GM21825 (cell line): ENCODE measurements around the gene TMEM209.
"Not testable (repeated sequence)": the region's sequence is repeated elsewhere in the genome, so short reads cannot be mapped to it uniquely, and the experiment has no call there.

Source experiments
- ATAC-seq: cut with Tn5 transposase; IDR thresholded peaks from one replicate; pipeline ENCODE4 v1.9.1; 2021; ENCODE audit warnings: mild to moderate bottlenecking, moderate library complexity; ENCODE audit not compliant: unreplicated experiment

The TMEM209 gene

GRCh38 chr7:130205084-130205947 lies at the start of gene TMEM209:
Gene TMEM209 (minus strand): TSS chr7:130205406. CDS start chr7:130205375, 31 bp downstream.
- peak; percentile 92 for ATAC-seq

- no peak for ATAC-seq
Observed at GRCh38 chr7:130254555-130254954, 49.3 kb upstream of the TMEM209 start.

- not testable (repeated sequence) for ATAC-seq
Observed at GRCh38 chr7:130249626-130250025, 44.4 kb upstream of the TMEM209 start.

GRCh38 chr7:130248842-130249241 lies 43.6 kb upstream of the TMEM209 start:
- not testable (repeated sequence) for ATAC-seq

- not testable (repeated sequence) for ATAC-seq
Observed at GRCh38 chr7:130246491-130246890, 41.3 kb upstream of the TMEM209 start.

GRCh38 chr7:130243486-130243885 lies 38.3 kb upstream of the TMEM209 start:
- ATAC-seq, result not testable (repeated sequence)

GRCh38 chr7:130242198-130243014 lies 37.2 kb upstream of the TMEM209 start:
- ATAC-seq, result no peak

- no peak for ATAC-seq
Observed at GRCh38 chr7:130240240-130240639, 35.0 kb upstream of the TMEM209 start.

GRCh38 chr7:130236361-130236760 lies 31.2 kb upstream of the TMEM209 start:
- not testable (repeated sequence) for ATAC-seq

GRCh38 chr7:130234078-130234477 lies 28.9 kb upstream of the TMEM209 start:
- no peak for ATAC-seq

GRCh38 chr7:130232209-130232608 lies 27.0 kb upstream of the TMEM209 start:
- no peak for ATAC-seq

- no peak for ATAC-seq
Observed at GRCh38 chr7:130231792-130232191, 26.6 kb upstream of the TMEM209 start.

- not testable (repeated sequence) for ATAC-seq
Observed at GRCh38 chr7:130229981-130230380, 24.8 kb upstream of the TMEM209 start.

GRCh38 chr7:130228840-130229502 lies 23.8 kb upstream of the TMEM209 start:
- no peak for ATAC-seq

GRCh38 chr7:130227883-130228575 lies 22.8 kb upstream of the TMEM209 start:
- ATAC-seq, result no peak

- ATAC-seq, result no peak
Observed at GRCh38 chr7:130226333-130226732, 21.1 kb upstream of the TMEM209 start.

- ATAC-seq, result not testable (repeated sequence)
Observed at GRCh38 chr7:130224923-130225322, 19.7 kb upstream of the TMEM209 start.

- no peak for ATAC-seq
Observed at GRCh38 chr7:130224210-130224609, 19.0 kb upstream of the TMEM209 start.

GRCh38 chr7:130223646-130224045 lies 18.4 kb upstream of the TMEM209 start:
- no peak for ATAC-seq

GRCh38 chr7:130221746-130222145 lies 16.5 kb upstream of the TMEM209 start:
- no peak for ATAC-seq

GRCh38 chr7:130219871-130220270 lies 14.7 kb upstream of the TMEM209 start:
- ATAC-seq, result no peak
